ENCODE measurements around the gene RNF144B.
"Not testable (repeated sequence)": the region's sequence is repeated elsewhere in the genome, so short reads cannot be mapped to it uniquely, and the experiment has no call there.

Gene RNF144B

DNA sequence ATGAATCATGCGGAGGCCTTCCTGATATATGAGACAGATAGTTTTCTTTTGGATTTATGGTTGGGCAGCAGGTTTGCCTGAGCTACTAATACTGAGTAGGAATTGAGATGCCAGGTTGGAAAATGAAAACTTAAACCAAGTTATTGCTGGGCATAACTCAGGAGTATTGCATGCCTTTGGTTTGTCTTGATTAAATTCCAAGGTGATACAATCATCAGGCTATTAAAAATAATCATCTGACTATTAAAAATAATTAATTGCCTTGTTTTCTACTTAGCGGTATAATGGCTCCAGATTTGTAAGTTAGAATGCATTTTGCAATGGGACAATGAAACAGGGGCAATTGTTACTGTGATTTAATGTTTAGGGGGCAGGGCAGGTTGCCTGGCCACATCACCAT, 15.5 kb upstream of the RNF144B start:
- DNase-seq, result no peak

DNA sequence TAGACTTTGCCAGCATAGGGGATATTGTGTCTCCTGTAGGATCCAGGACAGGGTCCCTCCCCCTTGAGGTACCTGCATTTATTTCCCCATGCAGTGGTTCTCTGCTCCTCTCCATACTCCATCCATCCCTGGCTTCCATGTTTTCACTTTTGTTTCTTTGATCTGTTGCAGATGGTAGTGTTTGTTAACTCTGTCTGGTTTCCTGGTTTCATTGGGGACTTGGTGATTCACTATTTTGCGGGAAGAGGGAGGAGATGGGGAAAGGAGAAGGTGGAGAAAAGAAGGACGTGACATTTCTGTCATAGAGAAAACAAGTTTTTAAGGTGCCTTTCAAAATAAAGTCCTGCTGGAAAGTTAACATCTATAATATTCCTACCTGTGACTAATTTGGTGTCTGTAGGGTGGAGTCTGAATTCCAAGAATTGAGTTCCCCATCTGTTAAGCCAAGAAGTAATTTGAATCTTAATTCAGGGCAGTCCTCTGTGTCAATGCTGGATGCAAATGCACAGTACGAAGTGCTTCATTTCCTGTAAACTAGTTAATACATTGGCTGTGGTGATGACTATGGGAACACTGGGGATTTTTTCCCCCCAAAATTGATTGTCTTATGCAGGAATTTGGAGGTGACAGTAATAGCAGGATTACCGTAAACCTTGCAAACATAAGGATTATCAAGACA, 6.9 kb upstream of the RNF144B start:
- no peak for DNase-seq

DNA sequence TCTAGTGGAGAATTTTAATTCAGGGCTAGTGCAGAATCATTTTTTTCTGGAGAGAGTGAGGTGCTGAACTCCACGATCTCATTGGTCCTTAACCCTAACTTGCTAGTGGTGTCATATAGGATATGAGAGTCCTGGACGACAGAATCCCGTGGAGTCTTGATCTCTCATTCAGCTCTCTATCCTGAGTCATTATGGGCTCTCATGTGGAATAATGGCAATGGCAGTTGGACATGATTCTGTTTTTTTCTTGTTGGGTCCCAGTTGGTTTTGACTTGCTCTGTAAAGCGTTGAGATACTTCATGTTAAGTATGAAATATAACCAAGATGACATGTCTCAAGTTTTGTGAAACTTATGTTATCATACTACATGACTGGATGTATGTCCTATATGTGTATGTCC, 6.3 kb upstream of the RNF144B start:
- DNase-seq, result no peak

DNA sequence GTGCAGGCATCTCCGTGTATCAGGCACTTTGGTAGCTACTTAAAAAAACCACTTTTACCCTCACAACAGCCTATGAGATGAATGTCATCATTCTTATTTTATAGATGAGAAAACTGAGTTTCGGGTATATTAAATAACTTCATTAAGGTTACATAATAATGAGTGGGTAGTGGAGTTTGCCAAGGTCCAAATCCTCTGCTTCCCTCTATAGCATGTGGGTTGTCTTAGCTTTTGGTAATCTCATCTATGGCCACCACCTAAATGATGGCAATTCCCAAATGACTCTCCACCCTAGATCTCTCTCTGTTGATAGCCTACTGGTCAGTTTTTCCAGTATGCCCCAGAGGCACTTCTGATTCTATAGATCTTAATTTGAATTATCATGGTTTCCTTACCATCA, 3.7 kb upstream of the RNF144B start:
- DNase-seq, result peak; percentile 27 to 30

DNA sequence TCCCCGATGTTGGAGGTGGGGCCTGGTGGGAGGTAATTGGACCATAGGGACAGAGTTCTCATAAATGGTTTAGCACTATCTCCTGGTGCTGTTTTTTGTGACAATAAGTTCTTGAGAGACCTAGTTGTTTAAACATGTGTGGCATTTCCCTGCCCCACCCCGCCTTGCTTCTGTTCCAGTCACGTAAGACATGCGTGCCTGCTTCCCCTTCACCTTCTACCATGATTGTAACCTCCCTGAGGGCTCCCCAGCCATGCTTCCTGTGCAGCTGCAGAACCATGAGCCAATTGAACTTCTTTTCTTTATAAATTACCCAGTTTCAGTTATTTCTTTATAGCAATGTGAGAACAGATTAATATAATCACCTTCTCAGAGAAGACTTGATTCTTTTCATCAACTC, 2.5 kb upstream of the RNF144B start:
- DNase-seq, result no peak

DNA sequence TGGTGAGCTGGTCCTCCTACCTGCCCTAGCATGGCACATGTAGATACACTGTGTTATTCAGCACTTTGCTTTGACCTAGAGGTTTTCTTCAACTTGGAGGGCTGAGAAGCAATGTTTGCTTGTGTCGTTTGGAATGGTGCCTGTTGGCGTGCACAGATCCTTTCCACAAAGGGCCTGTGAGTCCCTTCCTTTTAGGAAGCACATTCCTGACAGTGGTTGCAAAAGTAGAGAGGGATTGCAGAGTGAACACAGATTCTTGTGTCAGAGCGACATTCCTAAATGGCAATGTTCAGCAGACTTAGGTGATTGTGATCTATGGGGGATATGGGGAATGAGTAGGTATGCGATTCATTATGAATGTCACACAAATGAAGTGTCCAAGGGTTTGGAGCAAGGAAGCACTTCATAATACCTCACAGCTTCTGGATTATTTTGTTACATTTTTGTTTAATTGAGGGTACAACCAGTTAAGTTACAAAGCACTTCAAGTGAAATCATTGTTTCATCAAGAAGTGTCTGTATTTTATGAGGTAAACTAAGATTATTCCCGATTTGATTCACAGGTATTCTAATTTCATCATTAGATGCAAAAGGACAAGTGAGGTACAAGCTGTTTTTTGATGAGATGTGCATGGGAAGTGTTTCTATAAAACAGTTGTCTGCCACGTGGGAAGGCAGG, 713 bp upstream of the RNF144B start:
- no peak for DNase-seq

DNA sequence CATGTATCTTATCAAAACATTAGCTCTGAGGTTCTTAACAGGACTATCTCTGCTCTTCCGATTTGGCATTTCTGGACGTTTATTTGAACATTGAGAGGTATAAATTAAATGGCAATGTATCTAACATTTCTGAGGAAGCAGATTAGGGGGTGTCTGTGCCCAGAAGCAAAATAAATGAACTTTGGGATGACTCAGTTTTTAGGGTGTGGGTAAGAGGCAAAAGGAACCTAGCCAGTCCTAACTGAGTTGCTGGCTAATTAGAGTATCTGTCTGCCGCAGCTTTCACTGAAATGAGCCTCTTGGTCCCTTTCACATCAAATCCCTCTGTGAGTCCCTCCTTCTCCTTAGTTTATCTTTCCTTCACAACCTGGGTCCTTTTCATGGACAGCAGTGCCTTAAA, 1.1 kb downstream of the RNF144B start:
- DNase-seq, result peak; percentile 39 to 44

DNA sequence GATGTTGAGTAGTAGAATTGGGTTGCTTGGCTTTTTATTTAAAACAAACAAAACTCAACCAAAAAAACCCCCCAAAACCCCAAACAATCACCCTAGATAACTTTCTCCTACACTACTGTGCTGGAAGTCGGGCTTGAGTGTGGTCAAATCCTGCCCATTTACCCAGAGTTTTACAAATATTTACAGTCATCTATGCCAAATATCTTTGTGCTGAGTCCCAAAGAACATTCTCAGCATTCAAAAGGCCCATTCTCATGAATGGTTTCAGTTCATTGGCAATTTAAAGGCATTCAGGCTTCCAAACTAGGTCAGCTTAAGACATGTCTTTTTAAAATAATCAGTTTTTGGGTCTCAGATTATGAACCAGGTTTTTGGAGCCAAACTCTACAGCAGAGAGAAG, 1.8 kb downstream of the RNF144B start:
- DNase-seq, result no peak

DNA sequence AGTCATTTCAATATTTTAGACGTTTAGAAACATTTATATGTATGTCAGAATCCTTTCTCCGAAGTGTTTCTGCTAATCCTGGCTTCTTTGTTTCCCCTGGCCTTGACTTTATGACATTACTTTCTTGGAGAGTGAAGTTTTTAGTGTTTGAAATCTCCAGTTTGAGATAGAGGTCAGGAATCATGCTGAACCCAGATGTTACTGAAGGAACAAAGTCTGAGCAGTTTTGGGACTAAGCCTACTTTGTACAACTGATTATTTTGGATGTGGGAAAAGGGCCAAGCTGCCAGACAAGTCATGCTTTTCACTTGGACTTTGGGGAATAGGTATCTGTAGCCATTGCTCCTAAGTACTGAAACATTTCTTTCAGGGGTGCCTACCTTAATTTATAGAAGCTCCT, 2.3 kb downstream of the RNF144B start:
- peak in 1 of 2 donors; percentile 2 for DNase-seq

DNA sequence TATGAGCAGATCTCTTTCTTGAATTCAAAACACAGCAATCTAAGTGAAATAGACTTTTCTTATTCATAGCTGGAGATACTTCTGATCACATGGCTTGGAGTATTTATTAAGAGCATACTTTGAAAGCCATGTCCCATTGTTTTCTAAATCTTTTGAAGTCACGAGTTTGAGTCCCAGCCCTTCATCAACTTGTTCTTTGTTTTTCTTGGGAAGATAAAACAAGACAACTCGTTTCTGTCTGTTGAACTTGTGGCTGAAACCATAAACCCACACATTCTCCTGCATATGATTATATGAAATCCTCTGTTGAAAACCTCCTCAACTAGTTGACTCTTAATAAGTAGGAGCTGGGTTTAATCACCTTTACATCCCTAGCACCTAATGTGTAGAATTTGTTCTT, 3.3 kb downstream of the RNF144B start:
- DNase-seq, result no peak

DNA sequence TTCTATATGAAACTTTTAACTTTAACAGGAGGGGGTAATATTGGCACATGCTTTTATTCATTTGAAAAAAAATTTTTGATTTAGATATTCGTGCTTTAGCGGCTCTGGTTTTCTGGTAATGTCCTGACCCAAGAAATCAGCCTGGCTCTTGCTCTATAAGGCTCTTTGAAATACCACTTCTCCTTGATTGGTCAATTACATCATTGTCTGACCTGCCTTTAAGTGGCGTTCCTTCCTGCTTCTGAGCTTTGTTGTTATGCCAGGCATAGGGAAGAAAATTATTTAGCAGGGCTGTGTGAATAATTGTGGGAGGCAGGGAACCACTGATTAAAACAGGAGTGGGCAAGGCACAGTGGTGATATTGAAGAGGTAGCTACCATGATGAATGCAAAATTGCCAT, 3.9 kb downstream of the RNF144B start:
- peak; percentile 68 for DNase-seq

DNA sequence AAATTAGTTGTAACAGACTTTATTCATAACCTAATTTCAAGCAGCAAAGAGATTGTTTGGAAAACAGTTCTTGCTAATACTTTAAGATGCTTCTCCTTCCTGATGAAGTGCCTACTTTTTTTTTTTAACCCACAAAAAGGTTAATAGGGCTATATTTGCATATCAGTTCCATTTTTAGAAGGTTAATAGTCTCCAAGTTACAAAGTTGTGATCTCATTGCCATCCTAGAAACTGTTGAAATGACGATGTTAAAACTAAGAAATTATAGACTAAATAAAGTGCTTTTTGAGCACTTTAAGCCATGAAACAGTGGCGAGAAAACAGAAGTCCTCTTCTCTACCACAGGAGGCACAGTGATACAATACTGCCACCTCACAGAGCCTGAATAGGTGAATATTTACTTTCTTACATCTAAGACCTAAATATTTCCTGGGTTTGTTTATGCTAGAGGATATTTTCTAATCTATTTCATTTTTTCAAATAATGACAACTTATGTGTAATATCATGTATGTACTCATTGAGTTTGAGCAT, 5.3 kb downstream of the RNF144B start:
- peak in 1 of 2 donors; percentile 6 for DNase-seq

DNA sequence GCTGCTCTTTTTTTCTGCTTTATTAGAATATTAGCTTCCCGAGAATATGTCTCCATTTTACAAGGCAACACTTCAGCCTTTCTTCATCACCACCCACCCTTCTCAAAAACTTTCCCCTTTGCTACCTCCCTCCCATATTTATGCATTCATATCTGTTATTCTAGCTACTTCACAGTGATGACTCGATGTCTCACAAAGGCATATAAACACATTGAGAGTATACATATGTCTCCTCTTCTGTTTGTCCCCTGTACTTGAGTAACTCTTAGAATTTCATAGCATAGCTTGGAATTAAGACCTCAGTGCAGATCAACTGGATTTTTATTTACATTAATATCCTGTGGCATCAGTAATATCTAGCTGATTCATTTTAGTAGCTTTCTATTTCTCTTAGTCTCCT, 6.5 kb downstream of the RNF144B start:
- DNase-seq, result no peak

DNA sequence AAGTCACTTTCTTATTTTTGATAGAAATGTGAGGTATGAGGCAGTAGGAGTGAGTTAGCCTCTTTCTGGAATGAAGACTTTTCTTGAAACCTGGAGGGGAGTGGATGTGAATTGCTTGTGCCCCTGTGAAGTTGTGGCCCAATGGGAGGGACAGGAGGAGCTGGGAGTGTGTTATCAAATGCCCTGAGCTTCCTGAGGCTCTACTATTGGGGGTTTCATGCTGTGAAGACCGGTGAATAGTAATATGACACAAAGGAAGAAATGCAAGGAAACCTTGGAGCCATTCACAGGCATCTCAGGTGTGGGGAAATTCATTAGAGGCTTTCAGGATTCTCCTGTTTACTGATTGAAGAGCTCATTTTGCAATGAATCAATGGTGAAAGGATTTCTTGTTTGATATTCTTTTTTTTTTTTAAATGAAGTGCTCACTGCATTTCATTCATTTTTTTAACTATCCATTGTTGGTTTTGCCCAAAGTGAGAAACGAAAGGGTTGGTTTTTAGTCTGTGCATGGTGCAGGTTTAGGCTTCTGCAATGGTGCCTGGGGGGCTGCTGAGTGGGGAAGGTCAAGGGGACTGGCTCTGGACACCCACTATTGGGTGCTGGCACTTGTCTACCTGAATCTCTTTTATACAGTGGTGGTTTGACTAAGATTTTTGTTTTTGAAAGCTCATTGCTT, 8.2 kb downstream of the RNF144B start:
- DNase-seq, result no peak

DNA sequence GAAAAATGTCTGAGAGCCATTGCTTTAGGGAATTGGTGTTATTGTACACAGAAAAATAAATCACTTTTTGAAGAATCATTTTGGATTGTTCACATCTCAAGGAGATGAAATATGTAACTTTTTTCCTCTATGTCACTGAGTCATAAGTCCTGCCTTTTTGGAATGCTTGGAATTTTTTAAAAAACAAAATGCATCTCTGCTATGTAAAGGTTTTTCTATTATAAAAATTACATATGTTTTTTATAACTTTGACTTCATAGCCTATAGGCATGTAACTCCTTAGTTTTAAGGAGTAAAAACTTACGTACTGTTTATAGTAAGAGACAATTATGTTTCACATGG, 8.7 kb downstream of the RNF144B start:
- no peak for DNase-seq

DNA sequence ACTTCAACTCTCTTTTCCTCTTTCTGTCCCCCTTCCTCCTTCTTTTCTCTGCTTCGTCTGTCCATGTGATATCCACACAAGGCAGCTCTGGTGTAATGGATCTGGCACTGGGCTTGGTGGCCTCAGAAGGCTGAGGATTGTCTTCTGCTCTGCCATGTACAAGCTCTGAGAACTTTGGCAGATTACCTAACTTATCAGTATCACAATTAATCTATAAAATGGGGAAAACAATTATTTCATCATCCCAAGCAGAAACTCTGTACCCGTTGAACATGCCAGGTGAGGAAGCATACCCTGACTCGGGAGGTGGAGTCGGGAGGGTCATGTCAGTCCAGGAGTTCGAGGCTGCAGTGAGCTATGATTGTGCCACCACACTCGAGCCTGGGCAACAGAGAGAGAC, 10.6 kb downstream of the RNF144B start:
- peak in 1 of 2 donors; percentile 13 for DNase-seq

DNA sequence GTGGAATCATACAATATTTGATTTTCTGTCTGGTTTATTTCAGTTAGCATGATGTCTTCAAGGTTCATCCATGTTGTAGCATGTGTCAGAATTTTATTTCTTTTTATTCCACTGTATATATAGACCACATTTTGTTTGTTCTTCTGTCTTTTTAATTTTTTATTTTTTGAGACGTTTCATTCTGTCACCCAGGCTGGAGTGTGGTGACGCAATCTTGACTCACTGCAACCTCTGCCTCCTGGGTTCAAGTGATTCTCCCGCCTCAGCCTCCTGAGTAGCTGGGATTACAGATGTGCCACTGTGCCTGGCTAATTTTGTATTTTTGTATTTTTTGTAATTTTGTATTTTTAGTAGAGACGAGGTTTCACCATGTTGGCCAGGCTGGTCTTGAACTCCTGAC, 11.1 kb downstream of the RNF144B start:
- not testable (repeated sequence) for DNase-seq

DNA sequence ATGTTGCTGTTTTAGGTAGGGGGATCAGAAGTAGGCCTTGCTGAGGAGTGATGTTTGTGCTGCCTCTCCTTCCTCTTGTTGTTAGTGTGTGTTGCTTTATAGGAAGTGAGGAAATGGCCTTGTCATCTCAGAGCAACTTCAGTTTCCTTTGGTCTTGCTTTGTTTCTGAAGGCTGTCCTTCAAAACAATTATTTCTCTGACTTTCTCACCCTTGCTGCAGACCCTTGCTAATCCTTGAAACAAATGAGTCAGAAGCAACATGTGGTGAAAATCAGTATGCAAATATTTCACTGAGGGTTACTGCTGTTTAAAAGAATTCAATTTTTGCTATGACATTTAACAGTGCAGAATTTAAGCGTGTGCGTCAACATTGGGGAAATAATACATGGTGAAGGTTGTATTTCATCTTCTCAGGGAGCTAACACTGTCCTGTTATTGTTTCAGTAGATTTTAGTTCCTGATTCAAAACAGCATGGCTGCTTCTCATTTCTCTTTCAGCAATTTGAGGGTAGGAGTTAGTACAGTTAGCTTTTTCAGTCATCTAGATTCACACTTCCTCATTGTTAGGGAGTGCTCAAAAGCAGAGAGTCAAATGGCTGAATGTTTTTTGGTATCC, 13.8 kb downstream of the RNF144B start:
- peak; percentile 74 to 82 for DNase-seq

DNA sequence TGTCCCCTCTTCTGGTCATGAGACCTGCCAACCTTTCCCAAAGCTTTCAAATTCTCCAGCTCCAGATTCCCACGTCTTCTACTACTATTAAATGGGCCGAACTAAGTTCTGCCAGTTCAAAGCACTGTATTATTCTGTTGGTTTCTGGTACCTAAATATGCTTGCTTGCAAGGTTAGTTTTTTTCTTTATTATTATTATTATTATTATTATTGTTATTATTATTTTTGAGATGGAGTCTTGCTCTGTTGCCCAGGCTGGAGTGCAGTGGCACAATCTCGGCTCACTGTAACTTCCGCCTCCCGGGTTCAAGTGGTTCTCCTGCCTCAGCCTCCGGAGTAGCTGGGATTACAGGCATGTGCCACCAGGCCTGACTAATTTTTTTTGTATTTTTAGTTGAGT, 17.8 kb downstream of the RNF144B start:
- DNase-seq, result not testable (repeated sequence)

DNA sequence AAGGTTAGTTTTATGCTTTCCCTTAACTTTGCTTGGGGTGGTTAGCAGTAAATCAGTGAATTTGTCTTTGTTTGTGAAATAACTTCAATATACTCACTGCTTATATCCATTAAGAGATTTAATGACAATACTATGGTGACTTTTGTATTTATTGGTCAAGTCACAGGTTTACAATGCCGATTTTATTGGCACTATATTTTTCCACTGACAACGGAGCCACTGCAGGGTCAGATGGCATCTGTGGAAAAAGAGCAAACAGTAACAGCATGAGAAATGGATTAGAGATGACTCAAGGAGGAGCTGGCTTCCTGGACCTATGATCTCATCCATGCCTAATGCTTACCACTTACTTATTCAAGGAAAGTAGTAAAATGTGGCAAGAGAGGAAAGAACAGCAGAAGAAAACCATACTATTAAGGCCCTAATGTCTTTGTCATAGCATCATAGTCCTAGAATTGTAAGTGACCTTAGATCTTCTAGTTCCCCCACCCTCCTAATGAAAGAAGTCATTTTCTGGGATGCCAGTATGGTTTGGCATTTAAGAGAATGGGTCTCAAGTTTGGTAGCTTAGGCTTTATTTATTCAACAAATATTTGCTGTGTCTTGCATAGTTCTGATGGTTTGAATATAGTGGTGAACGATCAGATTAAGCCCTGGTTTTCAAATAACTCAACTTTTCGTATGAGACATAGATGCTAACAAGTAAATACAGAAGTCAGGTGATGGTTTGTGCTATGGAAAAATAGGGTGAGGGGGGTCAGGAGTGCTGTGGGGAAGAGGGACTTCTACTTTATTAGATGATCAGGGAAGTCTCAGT, 18.5 kb downstream of the RNF144B start:
- peak; percentile 55 to 61 for DNase-seq

DNA sequence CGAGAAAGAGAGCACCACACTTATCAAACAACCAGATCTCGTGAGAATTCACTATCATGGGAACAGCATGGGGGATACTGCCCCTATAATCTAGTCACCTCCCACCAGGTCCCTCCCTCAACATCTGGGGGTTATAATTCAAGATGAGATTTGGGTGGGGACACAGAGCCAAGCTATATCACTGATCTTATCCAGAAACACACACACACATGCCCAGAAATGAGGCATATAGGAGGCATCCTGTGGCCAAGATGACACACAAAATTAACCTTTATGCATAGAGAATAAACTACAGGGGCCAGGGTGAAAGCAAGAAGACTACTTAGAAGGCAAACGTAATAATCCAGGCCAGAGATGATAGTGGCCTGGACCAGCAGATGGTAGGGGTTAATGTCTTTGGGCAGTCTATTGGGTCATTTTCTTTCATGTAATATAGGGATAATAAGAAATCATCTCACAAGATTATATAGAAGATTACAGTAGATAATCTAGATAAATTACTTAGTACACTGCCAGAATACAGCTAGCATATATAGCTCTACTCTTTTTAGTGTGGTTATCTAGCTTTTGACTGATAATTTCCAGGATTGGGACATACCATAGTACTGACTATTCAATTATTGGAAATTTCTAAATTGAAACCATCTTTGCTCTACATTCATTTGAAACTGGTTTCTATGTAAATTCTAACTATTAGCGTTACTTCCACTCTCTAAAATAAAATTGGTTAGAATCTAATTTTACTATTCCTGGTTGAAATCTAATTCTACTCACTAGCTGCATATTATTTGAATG, 20.0 kb downstream of the RNF144B start:
- no peak for DNase-seq

DNA sequence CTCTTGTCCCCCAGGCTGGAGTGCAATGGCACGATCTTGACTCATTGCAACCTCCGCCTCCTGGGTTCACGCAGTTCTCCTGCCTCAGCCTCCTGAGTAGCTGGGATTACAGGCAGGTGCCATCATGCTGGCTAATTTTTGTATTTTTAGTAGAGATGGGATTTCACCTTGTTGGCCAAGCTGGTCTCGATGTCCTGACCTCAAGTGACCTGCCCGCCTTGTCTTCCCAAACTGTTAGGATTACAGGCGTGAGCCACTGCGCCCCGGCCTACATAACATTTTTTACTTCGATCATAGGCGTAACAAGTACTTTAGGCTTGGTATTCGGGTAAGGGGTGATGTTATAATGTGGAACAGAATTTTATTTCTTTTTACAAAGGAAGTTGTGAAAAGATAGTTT, 22.5 kb downstream of the RNF144B start:
- not testable (repeated sequence) for DNase-seq

All from inflammatory macrophage (primary cell).